Right lobe of liver (tissue), 4 donors: ENCODE results near the gene SLC6A7.

ENCODE experiments used
- POLR2A ChIP-seq: fragments of 450-650 bp; IDR thresholded peaks from one replicate; pipeline ENCODE4 v1.6.1; 2017; ENCODE audit warnings: antibody characterized with exemption, mild to moderate bottlenecking
- TF ChIP-seq, protein P1 (sequence below), 4 donors: fragments of 200-600 bp in 3 of 4; fragments of 450-650 bp in 1 of 4; IDR thresholded peaks; one replicate each; pipeline versions ENCODE4 v1.5.1 to v1.8.0; 2016 to 2022; ENCODE audit warnings: antibody characterized with exemption in 4 of 4, mild to moderate bottlenecking in 2 of 4
- donor health status: DM: no; HTN: no; CAD: no.
- donor health status: DM: no; HTN: no; CAD: no.
- donor health status: DM: no; HTN: yes; CAD: no.

DNA sequence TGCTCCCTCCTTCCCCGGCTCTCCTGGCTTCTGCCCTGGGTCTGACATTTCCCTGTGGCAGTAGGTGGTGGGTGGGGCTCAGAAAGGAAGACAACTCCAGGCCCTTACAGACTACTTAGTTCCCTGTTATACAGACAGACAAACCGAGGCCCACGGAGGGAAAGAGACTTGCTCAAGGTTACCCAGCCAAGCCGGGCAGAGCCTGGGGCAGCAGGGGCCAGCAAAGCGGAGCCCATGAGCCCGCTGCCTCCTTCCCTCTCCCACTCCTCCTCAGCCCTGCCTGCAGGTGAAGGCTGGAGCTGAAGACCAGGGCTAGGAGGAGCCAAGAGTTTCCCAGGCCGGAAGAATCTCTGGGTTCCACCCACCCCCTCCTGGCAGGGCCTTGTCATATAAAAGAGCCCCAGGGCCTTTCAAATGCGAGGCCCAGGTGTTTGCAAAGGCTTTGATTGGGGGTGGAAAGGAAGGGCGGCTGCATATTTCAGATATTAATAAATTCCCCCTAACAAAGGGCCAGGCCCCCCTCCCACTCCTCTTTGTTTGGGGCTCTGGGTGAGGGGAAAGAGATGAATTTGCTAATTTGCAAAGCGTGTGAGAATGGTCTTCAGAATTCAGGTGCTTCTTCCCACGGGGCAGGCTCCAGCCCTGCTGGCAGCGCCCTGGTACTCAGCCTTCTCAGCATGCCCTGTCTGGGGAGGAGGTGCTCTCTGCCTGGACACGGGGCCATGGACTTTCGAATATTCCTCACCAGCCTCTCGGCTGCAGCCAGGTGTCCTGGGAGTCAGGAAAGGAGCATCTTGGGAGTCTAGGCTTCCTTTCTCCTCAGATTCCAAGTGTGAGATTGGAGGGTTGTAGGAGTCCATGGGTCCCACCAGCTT is 21.5 kb downstream of the SLC6A7 start:
- TF ChIP-seq, protein P1, sequence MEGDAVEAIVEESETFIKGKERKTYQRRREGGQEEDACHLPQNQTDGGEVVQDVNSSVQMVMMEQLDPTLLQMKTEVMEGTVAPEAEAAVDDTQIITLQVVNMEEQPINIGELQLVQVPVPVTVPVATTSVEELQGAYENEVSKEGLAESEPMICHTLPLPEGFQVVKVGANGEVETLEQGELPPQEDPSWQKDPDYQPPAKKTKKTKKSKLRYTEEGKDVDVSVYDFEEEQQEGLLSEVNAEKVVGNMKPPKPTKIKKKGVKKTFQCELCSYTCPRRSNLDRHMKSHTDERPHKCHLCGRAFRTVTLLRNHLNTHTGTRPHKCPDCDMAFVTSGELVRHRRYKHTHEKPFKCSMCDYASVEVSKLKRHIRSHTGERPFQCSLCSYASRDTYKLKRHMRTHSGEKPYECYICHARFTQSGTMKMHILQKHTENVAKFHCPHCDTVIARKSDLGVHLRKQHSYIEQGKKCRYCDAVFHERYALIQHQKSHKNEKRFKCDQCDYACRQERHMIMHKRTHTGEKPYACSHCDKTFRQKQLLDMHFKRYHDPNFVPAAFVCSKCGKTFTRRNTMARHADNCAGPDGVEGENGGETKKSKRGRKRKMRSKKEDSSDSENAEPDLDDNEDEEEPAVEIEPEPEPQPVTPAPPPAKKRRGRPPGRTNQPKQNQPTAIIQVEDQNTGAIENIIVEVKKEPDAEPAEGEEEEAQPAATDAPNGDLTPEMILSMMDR (IDR thresholded peaks at IDR 0.05) = no peak
- no peak for TF ChIP-seq POLR2A
